Aorta (tissue), 5 donors: ENCODE measurements around the gene BMI1. TPM values are rescaled to one million over a fixed set of nuclear protein-coding genes. Genes with fewer than 3 reads are reported as not detected.

Experiments used
- ATAC-seq: fragments of 200-7000 bp; cut with Tn5 transposase; one replicate; pipeline ENCODE4 v1.9.1; 2022; ENCODE audit warnings: moderate library complexity; ENCODE audit not compliant: low FRiP score
- DNase-seq, 2 donors: peaks; one replicate each; pipeline ENCODE4 v3.0.0-alpha.2; 2020
- H3K27ac ChIP-seq, 2 donors: one replicate each; pipeline ENCODE4 v1.5.1; 2013; ENCODE audit warnings: low read length in 2 of 2, mild to moderate bottlenecking in 2 of 2, moderate library complexity in 2 of 2, control low read depth in 1 of 2, inconsistent platforms in 1 of 2, low read depth in 1 of 2
- H3K27me3 ChIP-seq, 2 donors: one replicate each; pipeline ENCODE4 v1.6.1; 2013; ENCODE audit warnings: control low read depth in 1 of 2, low read length in 1 of 2, mild to moderate bottlenecking in 1 of 2, moderate library complexity in 1 of 2; ENCODE audit not compliant: insufficient read depth in 2 of 2, control insufficient read depth in 1 of 2
- H3K36me3 ChIP-seq, 2 donors: one replicate each; pipeline ENCODE4 v1.6.1; 2013; ENCODE audit warnings: control low read depth in 1 of 2, low read length in 1 of 2, mild to moderate bottlenecking in 1 of 2; ENCODE audit not compliant: insufficient read depth in 2 of 2, control insufficient read depth in 1 of 2
- H3K4me1 ChIP-seq, 2 donors: one replicate each; pipeline ENCODE4 v1.6.1; 2013; ENCODE audit warnings: low read length in 2 of 2, control low read depth in 1 of 2, mild to moderate bottlenecking in 1 of 2, moderate library complexity in 1 of 2; ENCODE audit not compliant: insufficient read depth in 2 of 2, control insufficient read depth in 1 of 2
- H3K4me3 ChIP-seq, 2 donors: one replicate each; pipeline ENCODE4 v1.5.1; 2013; ENCODE audit warnings: low read length in 2 of 2, control low read depth in 1 of 2, mild to moderate bottlenecking in 1 of 2
- H3K9me3 ChIP-seq: one replicate; pipeline ENCODE4 v1.6.1; 2013; ENCODE audit warnings: mild to moderate bottlenecking, low read length; ENCODE audit not compliant: control insufficient read depth
- WGBS, 2 donors: extraction: QIAGEN DNeasy Blood & Tissue Kit; methylation state at CpG; one replicate each; pipeline ENCODE4 v1.1.7; 2013; 5-methylcytosine and 5-hydroxymethylcytosine counted together
- intact Hi-C, 2 donors: fragments of 100-400 bp; cut with DNase I; formaldehyde crosslinking; loops; one replicate each; pipeline versions ENCODE4 v1.14.2 to v1.15.0; 2022
- long read RNA-seq, 2 donors: library from polyadenylated mRNA; unstranded; transcript quantifications; one replicate each; pipeline ENCODE4 v2.0.0, GENCODE V29; 2020 to 2021
- polyA plus RNA-seq, 2 donors: library from polyadenylated mRNA; stranded (reverse); fragments of 200-250 nt; gene quantifications; one replicate each; pipeline ENCODE4 v1.2.3, GENCODE V29; 2013
- total RNA-seq, 2 donors: library from RNA; stranded (reverse); fragmentation: NEBNext Ultra II Directional; extraction: Animal tissue kit (Norgen Biotek cat#: 25700); gene quantifications; one replicate each; pipeline ENCODE4 v1.2.1, GENCODE V29; 2021
- donor health status: healthy with polysubstance abuse.
- donor health status: Bipolar disorder and iron deficiency.
- donor health status: DM: no; HTN: no; CAD: no.
- donor health status: DM: no; HTN: no; CAD: no.
- donor health status: DM: yes; HTN: yes; CAD: no.

The BMI1 gene
- 10 to 100 TPM; 54.8 to 55.9 TPM for total RNA-seq
- 10 to 100 TPM; 40.8 to 61.4 TPM for polyA plus RNA-seq
- long read RNA-seq, donor 1, transcript BMI1-201 (10 exons, 3,428 nt): major isoform, 10 of 23 reads
- long read RNA-seq, donor 1, partial matches to known transcripts: 5 of 23 reads
- long read RNA-seq, donor 1, other reads (novel, unspliced or antisense): 8 of 23 reads
- long read RNA-seq, donor 2, transcript BMI1-201 (10 exons, 3,428 nt): major isoform, 38 of 46 reads
- long read RNA-seq, donor 2, partial matches to known transcripts: 1 of 46 reads
- long read RNA-seq, donor 2, other reads (novel, unspliced or antisense): 7 of 46 reads

DNA sequence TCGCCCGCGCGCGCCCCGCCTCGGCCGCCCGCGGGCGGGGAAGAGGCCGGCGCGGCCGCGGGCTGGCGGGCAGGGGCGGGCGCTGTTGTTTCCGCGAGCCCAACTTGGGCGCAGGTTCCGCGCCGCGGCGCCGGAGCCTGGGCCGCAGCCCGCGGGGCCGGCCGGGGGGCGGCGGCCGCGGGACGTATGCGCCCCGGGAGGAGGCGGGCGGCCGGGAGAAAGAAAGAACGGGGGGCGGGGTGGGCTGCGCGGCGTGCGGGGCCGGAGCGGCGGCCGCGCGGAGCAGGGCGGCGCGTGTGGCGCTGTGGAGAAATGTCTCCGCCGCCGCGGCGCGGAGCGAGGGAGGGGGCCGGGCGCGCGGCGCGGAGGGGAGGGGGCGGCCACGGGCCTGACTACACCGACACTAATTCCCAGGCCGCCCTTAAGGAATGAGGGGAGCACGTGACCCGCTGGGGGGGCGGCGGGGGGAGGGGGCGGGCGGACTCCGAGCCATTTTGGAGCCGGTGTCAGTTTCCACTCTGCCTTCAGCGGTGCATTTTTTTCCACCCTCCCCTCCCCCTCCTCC is at the start of gene BMI1:
Gene BMI1 (plus strand): TSS at position 509 of the 565 bp plus-strand sequence. CDS start 5,351 bp downstream, outside the sequence.
- peak; percentile 81 to 93 for DNase-seq
- Histone ChIP-seq H3K27ac (peak within 1 kb of the TSS; percentile 69 to 77), H3K4me1 (peaks cover 2 to 3% of the 10 kb centered on the region in 2 donors), H3K36me3 (no peaks in the 10 kb centered on the region), H3K4me3 (peak within 1 kb of the TSS; percentile 64 to 99), H3K9me3 (no peaks in the 10 kb centered on the region), H3K27me3 (no peaks in the 10 kb centered on the region)
- 1 to 2% methylated on average over 15 to 85 of the region's 85 CpGs for WGBS, 2 donors
- ATAC-seq: peak; percentile 85
- intact Hi-C loops: loop anchor here (2.0 to 10.0 kb wide), 7 partner anchors 20 to 826 kb away; partner anchors contain the start of genes DNAJC1 (in 1 of the 2) and SKIDA1 (in 1 of the 2)

DNA sequence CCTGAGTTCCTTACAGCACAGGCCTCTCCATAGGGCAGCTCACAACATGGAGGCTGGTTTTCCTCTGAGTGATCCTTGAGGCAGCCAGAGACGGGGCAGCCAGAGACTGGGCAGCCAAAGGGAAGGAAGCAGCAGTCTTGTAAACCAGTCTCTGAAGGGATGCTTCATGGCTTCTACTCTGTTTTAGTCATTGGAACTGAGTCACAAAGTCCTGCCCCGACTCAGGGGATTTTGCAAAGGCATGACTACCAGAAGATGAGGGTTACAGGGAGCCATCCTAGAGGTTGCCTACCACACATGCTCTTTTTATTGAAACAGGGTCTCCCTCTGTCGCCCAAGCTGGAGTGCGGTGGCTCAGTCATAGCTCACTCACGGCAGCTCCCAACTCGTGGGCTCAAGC is 49.1 kb upstream of the BMI1 start:
- Histone ChIP-seq H3K27ac (no peak overlapping the region), H3K4me1 (no peaks in the 10 kb centered on the region), H3K4me3 (no peak overlapping the region), H3K9me3 (peaks cover 2% of the 10 kb centered on the region), H3K27me3 (no peaks in the 10 kb centered on the region), H3K36me3 (no peaks in the 10 kb centered on the region)
- ATAC-seq (no peak), DNase-seq (no peak)
- intact Hi-C loops: no loop called here
- 87 to 90% methylated on average over 6 of the region's 6 CpGs for WGBS, 2 donors

GRCh38 chr10:22278441-22278782 is 42.5 kb upstream of the BMI1 start:
- Histone ChIP-seq H3K4me3 (no peak overlapping the region), H3K36me3 (no peaks in the 10 kb centered on the region), H3K4me1 (no peaks in the 10 kb centered on the region), H3K9me3 (no peaks in the 10 kb centered on the region), H3K27me3 (no peaks in the 10 kb centered on the region), H3K27ac (no peak overlapping the region)
- intact Hi-C loops: no loop called here
- no peak for DNase-seq
- WGBS, 2 donors: 96 to 97% methylated on average over 4 of the region's 4 CpGs
- no peak for ATAC-seq

GRCh38 chr10:22280078-22280477 is 40.8 kb upstream of the BMI1 start:
- H3K27me3 ChIP-seq: no peaks in the 10 kb centered on the region
- intact Hi-C loops: no loop called here
- DNase-seq (no peak), ATAC-seq (no peak)
- no peaks in the 10 kb centered on the region for H3K9me3 ChIP-seq
- WGBS, 2 donors: 40 to 42% methylated on average over 6 of the region's 6 CpGs
- H3K36me3 ChIP-seq: no peaks in the 10 kb centered on the region
- no peak overlapping the region for H3K4me3 ChIP-seq
- no peak overlapping the region for H3K27ac ChIP-seq
- H3K4me1 ChIP-seq: no peaks in the 10 kb centered on the region

GRCh38 chr10:22285130-22285529 is 35.8 kb upstream of the BMI1 start:
- no peak overlapping the region for H3K27ac ChIP-seq
- ATAC-seq: no peak
- H3K4me1 ChIP-seq: no peaks in the 10 kb centered on the region
- no peaks in the 10 kb centered on the region for H3K9me3 ChIP-seq
- no peaks in the 10 kb centered on the region for H3K36me3 ChIP-seq
- 58% methylated on average over 3 of the region's 3 CpGs for WGBS, 2 donors
- no peak overlapping the region for H3K4me3 ChIP-seq
- DNase-seq: no peak
- intact Hi-C loops: no loop called here
- no peaks in the 10 kb centered on the region for H3K27me3 ChIP-seq

DNA sequence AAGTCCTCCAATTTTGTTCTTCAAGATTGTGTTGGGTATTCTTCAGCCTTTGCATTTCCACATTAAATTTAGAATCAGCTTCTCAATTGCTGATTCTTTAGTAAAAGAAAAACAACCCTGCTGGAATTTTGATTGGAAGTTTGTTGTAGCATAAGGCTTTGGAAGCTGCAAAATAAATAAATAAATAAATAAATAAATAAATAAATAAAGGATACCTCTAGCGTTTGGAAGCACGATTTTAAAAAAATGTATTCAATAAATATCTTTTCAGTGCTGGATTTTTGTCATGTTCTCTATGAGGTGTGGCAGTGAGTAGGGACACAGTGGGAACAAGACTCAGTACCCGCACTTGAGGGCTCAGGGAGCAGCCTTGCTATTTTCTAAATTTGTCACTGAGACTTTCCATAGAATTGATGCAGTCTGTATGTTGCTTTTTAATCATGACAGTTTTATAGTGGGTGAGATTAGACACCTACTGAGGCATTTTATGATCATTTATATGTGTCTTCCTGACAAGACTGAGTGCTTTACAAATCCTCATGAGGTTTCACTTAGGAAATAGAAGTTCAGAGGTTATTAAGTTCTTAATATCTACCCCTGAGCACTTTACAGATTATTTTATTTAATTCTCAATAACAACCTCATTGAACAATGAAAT is 27.0 kb upstream of the BMI1 start:
- 83 to 85% methylated on average over 3 of the region's 3 CpGs for WGBS, 2 donors
- no peaks in the 10 kb centered on the region for H3K4me1 ChIP-seq
- H3K27me3 ChIP-seq: no peaks in the 10 kb centered on the region
- DNase-seq (no peak), ATAC-seq (no peak)
- no peak overlapping the region for H3K27ac ChIP-seq
- intact Hi-C loops: no loop called here
- H3K9me3 ChIP-seq: peaks cover 1% of the 10 kb centered on the region
- no peak overlapping the region for H3K4me3 ChIP-seq
- H3K36me3 ChIP-seq: no peaks in the 10 kb centered on the region

DNA sequence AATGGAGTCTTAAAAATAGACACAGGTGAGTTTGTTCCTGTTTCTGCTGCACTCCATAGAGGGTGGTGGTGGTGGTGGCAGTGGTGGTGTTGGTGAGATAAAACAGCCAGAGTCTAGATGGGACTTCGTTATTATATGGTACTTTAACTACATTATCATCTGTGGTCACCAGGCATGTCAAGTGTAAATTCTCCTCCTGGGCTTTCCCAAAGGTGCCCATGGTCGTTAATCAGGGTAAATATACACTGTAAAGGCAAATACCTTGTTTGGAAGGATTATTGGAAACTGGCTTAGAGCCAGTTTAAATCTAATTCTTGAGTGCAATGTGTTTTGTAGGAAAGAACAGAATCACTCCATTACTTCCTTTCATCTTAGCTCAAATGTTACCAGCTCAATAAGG is 26.2 kb upstream of the BMI1 start:
- no peaks in the 10 kb centered on the region for H3K36me3 ChIP-seq
- no peaks in the 10 kb centered on the region for H3K4me1 ChIP-seq
- DNase-seq: no peak
- peaks cover 1% of the 10 kb centered on the region for H3K9me3 ChIP-seq
- 52 to 53% methylated on average over 2 of the region's 2 CpGs for WGBS, 2 donors
- H3K27ac ChIP-seq: no peak overlapping the region
- no peak overlapping the region for H3K4me3 ChIP-seq
- ATAC-seq: no peak
- no peaks in the 10 kb centered on the region for H3K27me3 ChIP-seq
- intact Hi-C loops: no loop called here

GRCh38 chr10:22301193-22301592 is 19.7 kb upstream of the BMI1 start:
- H3K4me3 ChIP-seq: no peak overlapping the region
- ATAC-seq (no peak), DNase-seq (no peak)
- intact Hi-C loops: no loop called here
- H3K27ac ChIP-seq: no peak overlapping the region
- no peaks in the 10 kb centered on the region for H3K27me3 ChIP-seq
- 97 to 100% methylated on average over 4 of the region's 4 CpGs for WGBS, 2 donors
- H3K9me3 ChIP-seq: peaks cover 4% of the 10 kb centered on the region
- no peaks in the 10 kb centered on the region for H3K36me3 ChIP-seq
- H3K4me1 ChIP-seq: no peaks in the 10 kb centered on the region

GRCh38 chr10:22303461-22303860 is 17.4 kb upstream of the BMI1 start:
- Histone ChIP-seq H3K27ac (no peak overlapping the region), H3K9me3 (peaks cover 3% of the 10 kb centered on the region), H3K36me3 (no peaks in the 10 kb centered on the region), H3K4me3 (no peak overlapping the region), H3K4me1 (no peaks in the 10 kb centered on the region), H3K27me3 (no peaks in the 10 kb centered on the region)
- DNase-seq (no peak), ATAC-seq (no peak)
- intact Hi-C loops: no loop called here
- 95 to 96% methylated on average over 3 of the region's 3 CpGs for WGBS, 2 donors
